Stimulated activated CD8-positive, alpha-beta memory T cell treated with anti-CD3 and anti-CD28 coated beads, Interleukin-7, amount 100 ng/mL, for 24 hours (primary cell): ENCODE data around the gene SEC11C.
"Not testable (repeated sequence)": the region's sequence is repeated elsewhere in the genome, so short reads cannot be mapped to it uniquely, and the experiment has no call there.

Experiments
- DNase-seq: peaks from one replicate; pipeline ENCODE4 v3.0.0-alpha.2; 2020; ENCODE audit warnings: low read depth

Gene SEC11C

GRCh38 chr18:59139615-59140301 lies at the start of gene SEC11C:
SEC11C (plus strand) TSS chr18:59139884; CDS start chr18:59139949, 65 bp downstream.
- DNase-seq: peak; percentile 92

DNA sequence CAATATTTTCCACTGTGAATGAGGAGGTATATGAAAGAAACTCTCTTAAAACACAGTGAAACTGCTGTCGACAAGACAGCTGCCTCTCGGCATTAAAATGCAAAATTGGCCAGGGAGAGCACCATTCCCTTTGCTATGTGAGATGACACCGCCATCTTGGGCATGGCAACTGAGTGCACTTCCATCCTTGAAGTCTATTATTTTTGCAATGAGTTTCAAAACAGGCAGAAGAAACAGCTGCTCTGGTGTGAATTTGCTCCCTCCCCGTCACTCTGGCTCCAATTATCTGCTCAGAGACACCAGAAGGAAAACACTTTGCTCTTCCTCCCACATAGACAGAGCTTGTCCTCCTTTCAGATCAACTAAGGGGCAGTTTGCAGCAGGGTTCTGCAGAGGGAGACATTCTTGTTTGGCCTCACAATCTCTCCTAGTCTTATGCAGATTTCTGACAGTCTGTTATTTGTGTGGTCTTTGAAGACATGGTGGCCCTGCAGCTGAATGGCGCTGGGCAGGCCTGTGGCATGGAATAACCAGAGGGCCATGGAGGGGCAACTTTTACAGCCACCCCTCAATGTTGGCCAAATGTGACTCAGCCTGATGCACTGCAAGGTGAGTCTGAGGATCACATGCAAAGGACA lies 48.6 kb upstream of the SEC11C start:
- no peak for DNase-seq

DNA sequence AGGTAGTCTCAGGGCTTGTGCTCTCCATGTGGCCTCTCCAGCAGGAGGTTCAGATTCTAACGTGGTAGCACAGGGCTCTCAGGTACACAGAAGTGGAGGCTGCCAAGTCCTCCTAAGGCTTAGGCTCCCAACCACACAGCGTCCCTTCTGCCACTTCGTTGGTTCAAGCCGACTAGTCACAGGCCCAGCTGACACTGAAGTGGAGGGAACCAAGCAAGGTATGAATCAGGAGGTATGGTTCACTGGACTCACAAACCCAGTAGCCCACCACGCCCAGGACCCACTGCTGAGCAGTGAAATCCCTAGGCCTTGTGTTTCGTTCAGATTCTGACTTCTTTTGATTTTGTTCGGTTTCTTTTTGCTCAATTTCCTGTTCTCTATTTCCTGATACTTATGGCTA lies 46.0 kb upstream of the SEC11C start:
- no peak for DNase-seq

- DNase-seq: no peak
Observed at GRCh38 chr18:59094569-59094968, 45.1 kb upstream of the SEC11C start.

GRCh38 chr18:59096098-59096789 lies 43.4 kb upstream of the SEC11C start:
- no peak for DNase-seq

DNA sequence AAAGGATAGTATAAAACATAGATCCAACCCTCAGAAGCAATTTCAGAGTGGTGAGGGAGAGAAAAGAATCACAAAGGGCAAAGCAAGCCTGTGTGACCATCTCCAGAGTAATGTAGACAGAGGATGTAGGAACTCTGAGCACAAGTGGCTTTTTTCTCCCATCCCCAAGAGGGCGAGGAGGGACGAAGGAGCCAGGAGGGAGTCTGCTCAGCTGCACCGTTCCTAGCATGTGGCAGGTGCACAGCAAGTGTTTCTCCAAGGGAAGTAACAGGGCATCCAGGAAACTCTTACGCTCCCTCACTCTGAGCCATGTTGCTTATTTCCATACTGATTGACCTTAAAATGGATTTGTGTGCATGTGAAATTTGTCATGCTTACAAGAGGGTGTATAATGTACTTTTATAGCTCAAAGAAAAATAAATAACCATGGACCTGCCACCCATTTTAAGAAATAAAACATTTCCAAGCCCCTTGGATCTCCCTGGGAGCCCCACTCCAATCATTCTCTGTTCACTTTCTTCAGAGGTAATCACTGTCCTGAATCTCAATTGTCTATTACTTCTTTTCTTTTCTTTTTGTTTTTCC lies 37.8 kb upstream of the SEC11C start:
- no peak for DNase-seq

DNA sequence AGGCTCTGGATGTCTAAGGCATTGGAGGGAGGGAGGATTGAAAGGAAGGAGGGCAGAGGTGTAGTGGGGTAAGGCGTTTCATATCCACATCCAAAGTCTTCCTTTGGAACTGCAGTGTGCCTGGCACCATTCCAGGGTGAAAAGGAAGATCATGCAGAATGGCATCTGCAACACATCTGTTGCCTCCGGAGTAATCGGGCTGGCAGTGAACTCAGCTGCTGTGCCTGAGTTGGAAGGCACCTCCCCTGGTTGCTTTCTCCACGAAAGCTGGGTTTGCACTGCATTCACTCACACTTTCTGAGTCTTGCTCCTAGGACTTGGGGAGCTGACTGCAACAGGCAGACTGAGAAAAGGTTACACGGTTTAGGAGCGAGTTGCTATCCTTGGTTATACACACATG lies 30.3 kb upstream of the SEC11C start:
- no peak for DNase-seq

DNA sequence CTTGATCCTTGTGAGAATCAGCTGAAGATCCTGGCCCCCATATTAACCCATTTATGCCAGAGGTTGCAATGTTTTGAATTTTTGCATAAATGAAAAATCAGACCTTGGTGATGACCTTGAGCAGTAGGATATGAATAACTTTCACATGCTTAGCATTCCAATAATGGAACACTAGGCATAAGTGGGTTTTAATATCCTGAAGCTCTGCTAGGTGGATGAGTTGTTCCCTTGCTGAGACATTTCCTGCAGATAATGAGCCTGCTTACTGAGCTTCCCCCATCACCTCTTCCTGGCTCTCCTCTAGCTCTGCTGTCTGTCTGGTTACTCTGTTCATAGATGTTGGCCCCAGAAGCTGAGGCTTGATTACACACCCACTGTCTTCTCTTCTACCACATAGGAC lies 25.5 kb upstream of the SEC11C start:
- DNase-seq: no peak

DNA sequence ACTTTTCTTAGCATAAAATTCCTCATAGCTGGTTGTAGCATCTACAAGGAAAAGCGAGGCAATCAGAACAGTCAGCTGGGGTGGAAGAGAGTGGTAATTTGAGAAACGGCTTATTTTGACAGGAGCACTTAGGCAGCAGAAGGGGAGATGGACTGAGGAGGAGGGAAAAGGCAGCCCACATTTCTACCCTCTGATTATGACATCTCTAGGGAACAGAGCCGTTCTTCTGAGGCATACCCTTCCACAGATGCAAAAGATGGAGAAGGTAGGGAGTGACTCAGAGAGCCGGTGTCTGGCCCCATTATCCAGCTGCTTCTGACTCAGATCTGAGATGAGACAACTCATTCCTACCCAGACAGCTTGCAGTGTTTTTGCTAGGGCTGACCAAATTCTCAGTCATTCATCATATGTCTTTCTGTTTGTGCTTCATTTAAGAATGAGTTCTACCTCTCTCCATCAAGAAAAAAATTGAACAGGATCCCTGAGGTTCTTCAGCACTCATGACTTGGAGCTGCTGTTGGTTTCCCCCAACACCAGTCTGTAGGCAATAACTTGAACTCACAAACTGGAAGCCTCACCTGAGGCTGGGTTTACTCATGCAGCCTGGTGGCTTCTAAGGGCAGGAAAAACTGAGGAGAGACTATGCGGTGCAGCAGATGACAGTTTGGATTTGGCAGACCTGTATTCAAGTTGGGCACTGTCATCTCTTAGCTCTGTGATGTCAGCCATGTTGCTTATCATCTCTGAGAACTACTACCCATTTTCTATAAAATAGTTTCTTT lies 15.9 kb upstream of the SEC11C start:
- no peak for DNase-seq

DNA sequence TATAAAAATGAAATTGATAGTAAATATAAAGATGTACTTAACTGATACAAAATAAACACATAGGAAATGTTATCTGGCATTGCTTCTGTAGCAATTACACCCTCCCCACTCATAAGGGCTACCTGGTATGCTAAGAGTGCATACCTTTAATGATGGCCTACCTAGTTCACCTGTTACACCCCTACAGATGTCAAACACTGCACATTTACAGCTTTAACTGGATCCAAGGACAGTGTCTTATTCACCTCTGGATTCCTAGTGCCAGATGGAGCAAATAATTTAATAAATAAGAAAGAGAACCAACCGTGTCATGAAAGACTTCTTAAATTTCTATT lies 15.3 kb upstream of the SEC11C start:
- DNase-seq: no peak

- DNase-seq: no peak
Observed at GRCh38 chr18:59127047-59127446, 12.6 kb upstream of the SEC11C start.

GRCh38 chr18:59129951-59130703 lies 9.6 kb upstream of the SEC11C start:
- no peak for DNase-seq

- no peak for DNase-seq
Observed at GRCh38 chr18:59132810-59133465, 6.7 kb upstream of the SEC11C start.

- peak; percentile 87 for DNase-seq
Observed at GRCh38 chr18:59139291-59139614, 431 bp upstream of the SEC11C start.

DNA sequence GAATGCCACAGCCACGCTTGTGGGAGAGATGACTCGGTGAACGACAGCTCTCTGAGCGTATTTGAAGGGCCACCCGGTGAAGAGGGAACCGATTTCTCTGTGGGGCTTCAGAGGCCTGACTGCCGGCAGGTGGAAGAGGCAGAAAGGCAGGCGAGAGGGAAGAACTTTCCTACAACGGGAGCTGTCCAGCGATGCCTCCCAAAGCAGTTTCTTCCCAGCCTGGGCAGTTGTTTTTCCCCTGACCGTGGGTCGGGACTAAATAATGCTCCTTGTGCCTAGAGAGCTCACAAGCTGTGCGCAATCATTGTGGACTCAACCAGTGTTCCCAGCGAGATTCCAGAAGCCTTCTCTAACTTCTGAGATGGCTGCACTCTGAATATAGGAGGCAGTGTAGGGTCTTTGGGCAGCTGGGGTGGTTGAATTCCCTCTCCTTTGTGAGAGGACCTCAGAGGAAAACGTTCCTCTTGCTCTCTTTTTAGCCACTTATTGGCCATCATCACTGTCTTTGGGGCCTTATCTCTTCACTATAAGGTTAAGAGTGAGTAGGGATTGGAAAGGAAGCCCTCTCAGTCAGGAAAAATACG lies 710 bp downstream of the SEC11C start:
- peak; percentile 16 for DNase-seq

GRCh38 chr18:59141294-59142068 lies 1.8 kb downstream of the SEC11C start:
- no peak for DNase-seq

- DNase-seq: no peak
Observed at GRCh38 chr18:59142274-59142673, 2.6 kb downstream of the SEC11C start.

- not testable (repeated sequence) for DNase-seq
Observed at GRCh38 chr18:59142800-59143416, 3.2 kb downstream of the SEC11C start.

DNA sequence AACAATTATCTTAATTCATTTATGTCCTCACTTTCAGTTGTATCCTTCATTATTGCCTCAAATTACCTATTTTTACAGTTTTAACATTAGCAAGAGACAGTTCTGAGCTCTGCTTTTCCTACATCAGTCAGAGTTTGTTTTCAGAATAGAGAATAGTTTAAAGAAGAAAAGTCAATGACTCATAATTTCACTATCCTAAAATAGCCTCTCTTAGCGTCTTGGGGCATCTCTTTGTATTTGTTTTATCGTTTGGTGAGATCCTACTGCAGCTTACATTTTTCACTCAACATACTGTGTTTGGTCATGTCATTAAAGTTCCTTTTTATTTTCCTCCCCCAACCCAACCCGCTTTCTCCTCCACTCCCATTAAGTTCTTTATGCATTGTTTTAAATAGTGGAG lies 3.8 kb downstream of the SEC11C start:
- no peak for DNase-seq

DNA sequence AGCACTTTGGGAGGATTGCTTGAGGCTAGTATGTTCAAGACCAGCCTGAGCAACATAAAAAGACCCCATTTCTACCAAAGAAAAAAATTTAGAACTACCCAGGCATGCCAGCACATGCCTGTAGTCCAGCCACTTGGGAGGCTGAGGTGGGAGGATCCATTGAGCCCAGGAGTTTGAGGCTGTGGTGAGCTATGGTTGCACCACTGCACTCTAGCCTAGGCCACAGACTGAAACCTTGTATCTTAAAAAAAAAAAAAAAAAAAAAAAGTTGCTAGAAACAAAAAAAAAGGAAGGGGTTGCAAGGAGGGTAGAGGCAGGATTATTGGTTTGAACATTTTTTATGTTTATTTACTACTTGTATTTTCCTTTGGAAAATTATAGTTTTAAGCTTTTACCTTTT lies 4.8 kb downstream of the SEC11C start:
- DNase-seq: no peak
